ENCODE results near the gene LRCOL1.

DNA sequence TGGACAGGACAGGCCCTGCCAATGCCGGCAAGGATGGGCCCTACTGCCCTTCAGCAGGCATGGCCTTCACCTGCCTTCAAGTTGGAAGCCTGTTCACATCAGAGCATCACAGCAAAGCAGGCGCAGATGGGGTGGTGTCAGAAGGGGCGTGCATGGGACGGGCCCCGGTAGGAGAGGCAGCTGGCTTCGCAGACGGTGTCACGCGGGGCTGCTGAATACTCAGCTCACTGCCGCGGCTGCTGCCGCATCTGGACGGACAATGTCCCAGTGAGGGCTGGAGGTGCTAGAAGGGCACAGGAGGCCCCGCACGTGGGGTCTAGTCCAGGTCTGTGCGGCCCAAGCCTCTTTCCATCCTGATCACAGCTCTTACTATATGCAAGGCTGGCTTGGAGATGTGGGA is 42.1 kb downstream of the LRCOL1 start:
- TF ChIP-seq, protein P1, sequence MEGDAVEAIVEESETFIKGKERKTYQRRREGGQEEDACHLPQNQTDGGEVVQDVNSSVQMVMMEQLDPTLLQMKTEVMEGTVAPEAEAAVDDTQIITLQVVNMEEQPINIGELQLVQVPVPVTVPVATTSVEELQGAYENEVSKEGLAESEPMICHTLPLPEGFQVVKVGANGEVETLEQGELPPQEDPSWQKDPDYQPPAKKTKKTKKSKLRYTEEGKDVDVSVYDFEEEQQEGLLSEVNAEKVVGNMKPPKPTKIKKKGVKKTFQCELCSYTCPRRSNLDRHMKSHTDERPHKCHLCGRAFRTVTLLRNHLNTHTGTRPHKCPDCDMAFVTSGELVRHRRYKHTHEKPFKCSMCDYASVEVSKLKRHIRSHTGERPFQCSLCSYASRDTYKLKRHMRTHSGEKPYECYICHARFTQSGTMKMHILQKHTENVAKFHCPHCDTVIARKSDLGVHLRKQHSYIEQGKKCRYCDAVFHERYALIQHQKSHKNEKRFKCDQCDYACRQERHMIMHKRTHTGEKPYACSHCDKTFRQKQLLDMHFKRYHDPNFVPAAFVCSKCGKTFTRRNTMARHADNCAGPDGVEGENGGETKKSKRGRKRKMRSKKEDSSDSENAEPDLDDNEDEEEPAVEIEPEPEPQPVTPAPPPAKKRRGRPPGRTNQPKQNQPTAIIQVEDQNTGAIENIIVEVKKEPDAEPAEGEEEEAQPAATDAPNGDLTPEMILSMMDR (IDR thresholded peaks at IDR 0.05; ENCODE audit: insufficient read depth, low read length, poor library complexity, severe bottlenecking) = no peak
- TF ChIP-seq EZH2phosphoT487 (conservative IDR thresholded peaks at IDR 0.05; ENCODE audit: low read length) = no peak
